ENCODE measurements around the gene OR6K2.

Gene OR6K2

GRCh38 chr1:158724442-158724841 is 24.0 kb upstream of the OR6K2 start:
- no peak overlapping the region for H3K27ac ChIP-seq (ENCODE audit: low read depth, low read length)
- H3K4me3 ChIP-seq (ENCODE audit: low read length), result no peak overlapping the region
- 0 out of 2 replicates have a peak, but pooled peaks cover 4% of the 10 kb centered on the region for H3K27me3 ChIP-seq (ENCODE audit: control insufficient read depth, low read length)
- no peak for TF ChIP-seq CTCF (IDR thresholded peaks at IDR 0.05; ENCODE audit: low read depth, low read length, poor library complexity, severe bottlenecking)
- no peaks in the 10 kb centered on the region for H3K4me1 ChIP-seq (ENCODE audit: control insufficient read depth, low read length)
- H3K9me3 ChIP-seq (ENCODE audit: control insufficient read depth, insufficient read depth, low read length), result no peaks in the 10 kb centered on the region
- H3K4me2 ChIP-seq (ENCODE audit: low read length), result no peak overlapping the region
- no peaks in the 10 kb centered on the region for H3K9me2 ChIP-seq (replicated peaks; ENCODE audit: control insufficient read depth, low read length)
- H4K20me1 ChIP-seq (ENCODE audit: control insufficient read depth, insufficient read depth, low read depth, low read length), result no peaks in the 10 kb centered on the region
- no peaks in the 10 kb centered on the region for H3F3A ChIP-seq (ENCODE audit: control insufficient read depth, insufficient read depth)
- H3K79me2 ChIP-seq (ENCODE audit: control insufficient read depth, low read length), result no peaks in the 10 kb centered on the region
- no peaks in the 10 kb centered on the region for H3K36me3 ChIP-seq (ENCODE audit: control insufficient read depth, low read length)

- no peaks in the 10 kb centered on the region for H3K36me3 ChIP-seq (ENCODE audit: control insufficient read depth, low read length)
Measured at GRCh38 chr1:158720620-158721019, 20.2 kb upstream of the OR6K2 start, which contains the start of gene OR6K3. Gene OR6K3, minus strand, starts transcription at chr1:158720720. Its CDS starts 2,605 bp downstream, at chr1:158718115.

GRCh38 chr1:158719664-158720063 is 19.2 kb upstream of the OR6K2 start:
- no peaks in the 10 kb centered on the region for H3K79me2 ChIP-seq (ENCODE audit: control insufficient read depth, low read length)
- no peaks in the 10 kb centered on the region for H3K4me1 ChIP-seq (ENCODE audit: control insufficient read depth, low read length)
- H3F3A ChIP-seq (ENCODE audit: control insufficient read depth, insufficient read depth), result no peaks in the 10 kb centered on the region
- no peak overlapping the region for H3K4me2 ChIP-seq (ENCODE audit: low read length)
- no peak overlapping the region for H3K4me3 ChIP-seq (ENCODE audit: low read length)
- 0 out of 2 replicates have a peak, but pooled peaks cover 7% of the 10 kb centered on the region for H3K27me3 ChIP-seq (ENCODE audit: control insufficient read depth, low read length)
- H3K9me3 ChIP-seq (ENCODE audit: control insufficient read depth, insufficient read depth, low read length), result no peaks in the 10 kb centered on the region
- H4K20me1 ChIP-seq (ENCODE audit: control insufficient read depth, insufficient read depth, low read depth, low read length), result no peaks in the 10 kb centered on the region
- no peak for TF ChIP-seq EZH2phosphoT487 (IDR thresholded peaks at IDR 0.05; ENCODE audit: borderline replicate concordance, low read length)
- no peak for TF ChIP-seq CTCF (IDR thresholded peaks at IDR 0.05; ENCODE audit: low read depth, low read length, poor library complexity, severe bottlenecking)
- no peak overlapping the region for H3K27ac ChIP-seq (ENCODE audit: low read depth, low read length)
- no peaks in the 10 kb centered on the region for H3K36me3 ChIP-seq (ENCODE audit: control insufficient read depth, low read length)
- H3K9me2 ChIP-seq (replicated peaks; ENCODE audit: control insufficient read depth, low read length), result no peaks in the 10 kb centered on the region

More at GRCh38 chr1:158720620-158721019, 20.2 kb upstream of the OR6K2 start, which contains the start of gene OR6K3:
- TF ChIP-seq EZH2phosphoT487 (IDR thresholded peaks at IDR 0.05; ENCODE audit: borderline replicate concordance, low read length) (no peak), CTCF (IDR thresholded peaks at IDR 0.05; ENCODE audit: low read depth, low read length, poor library complexity, severe bottlenecking) (no peak)
- Histone ChIP-seq H3F3A (ENCODE audit: control insufficient read depth, insufficient read depth) (no peaks in the 10 kb centered on the region), H3K27ac (ENCODE audit: low read depth, low read length) (no peak within 1 kb of the TSS), H3K27me3 (ENCODE audit: control insufficient read depth, low read length) (0 out of 2 replicates have a peak, but pooled peaks cover 7% of the 10 kb centered on the region), H3K4me1 (ENCODE audit: control insufficient read depth, low read length) (no peaks in the 10 kb centered on the region), H4K20me1 (ENCODE audit: control insufficient read depth, insufficient read depth, low read depth, low read length) (no peaks in the 10 kb centered on the region), H3K79me2 (ENCODE audit: control insufficient read depth, low read length) (no peaks in the 10 kb centered on the region), H3K9me2 (replicated peaks; ENCODE audit: control insufficient read depth, low read length) (no peaks in the 10 kb centered on the region), H3K4me2 (ENCODE audit: low read length) (no peak within 1 kb of the TSS), H3K9me3 (ENCODE audit: control insufficient read depth, insufficient read depth, low read length) (no peaks in the 10 kb centered on the region), H3K4me3 (ENCODE audit: low read length) (no peak within 1 kb of the TSS)

Data from DOHH2 (cell line).